GM23248 (cell line): ENCODE results near the gene HRH1.

ENCODE experiments used
- EZH2 ChIP-seq: fragments of 200-600 bp; sonication (generic); IDR thresholded peaks from 2 replicates; pipeline ENCODE4 v1.6.1; 2018; ENCODE audit warnings: antibody characterized with exemption, mild to moderate bottlenecking; ENCODE audit not compliant: insufficient read depth, poor library complexity, severe bottlenecking
- EZH2phosphoT487 ChIP-seq: fragments of 200-600 bp; sonication (generic); IDR thresholded peaks from 2 replicates; pipeline ENCODE4 v1.6.1; 2018; ENCODE audit warnings: antibody characterized with exemption, moderate library complexity, mild to moderate bottlenecking, low read depth; ENCODE audit not compliant: insufficient read depth

DNA sequence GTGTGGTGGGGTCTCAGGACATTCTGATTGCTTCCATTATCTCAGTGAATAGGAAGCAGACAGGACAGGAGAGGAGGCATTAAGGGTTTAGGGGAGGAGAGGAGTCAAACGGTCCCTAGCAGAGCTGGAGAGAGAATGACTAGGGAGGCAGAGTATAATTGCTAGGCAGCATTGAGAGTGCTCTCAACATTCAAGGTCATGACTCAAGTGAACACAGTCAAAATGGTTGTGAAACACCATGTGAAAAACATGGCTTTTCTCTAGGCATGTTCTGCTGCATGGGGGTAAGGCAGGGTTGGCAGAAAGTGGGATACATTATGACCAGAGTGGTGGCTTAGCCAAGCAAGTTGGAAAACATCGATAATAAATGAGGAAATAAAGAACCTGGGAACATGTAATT, 19.5 kb upstream of the HRH1 start:
- TF ChIP-seq EZH2, result no peak
- TF ChIP-seq EZH2phosphoT487, result no peak
